Karpas-422 (cell line): Measurements from ENCODE around the gene KIRREL3. TPM values are rescaled to one million over a fixed set of nuclear protein-coding genes. Genes with fewer than 3 reads are reported as not detected.

Source experiments
- DNase-seq: peaks from one replicate; pipeline ENCODE4 v3.0.0-alpha.2; 2015
- H2AFZ ChIP-seq: fragments of 200-600 bp; sonication (generic); 2 replicates; pipeline ENCODE4 v1.6.1; 2014; ENCODE audit warnings: antibody characterized with exemption, low read length, mixed read lengths
- H3K27ac ChIP-seq: fragments of 200-600 bp; sonication (generic); 2 replicates; pipeline ENCODE4 v1.5.1; 2014; ENCODE audit warnings: mild to moderate bottlenecking, low read length, moderate library complexity
- H3K27me3 ChIP-seq: fragments of 200-600 bp; sonication (generic); 2 replicates; pipeline ENCODE4 v1.6.1; 2014; ENCODE audit warnings: low read length, mixed read lengths
- H3K36me3 ChIP-seq: fragments of 200-600 bp; sonication (generic); 2 replicates; pipeline ENCODE4 v1.6.1; 2014; ENCODE audit warnings: low read length, mixed read lengths; ENCODE audit not compliant: insufficient read depth
- H3K4me1 ChIP-seq: fragments of 200-600 bp; sonication (generic); 2 replicates; pipeline ENCODE4 v1.6.1; 2014; ENCODE audit warnings: mild to moderate bottlenecking, low read length, mixed read lengths
- H3K4me2 ChIP-seq: fragments of 200-600 bp; sonication (generic); 2 replicates; pipeline ENCODE4 v1.6.1; 2014; ENCODE audit warnings: low read length, low read depth, mild to moderate bottlenecking; ENCODE audit not compliant: poor library complexity, severe bottlenecking
- H3K4me3 ChIP-seq: fragments of 200-600 bp; sonication (generic); 2 replicates; pipeline ENCODE4 v1.5.1; 2014; ENCODE audit warnings: mild to moderate bottlenecking, antibody characterized with exemption, low read length, mixed read lengths
- H3K79me2 ChIP-seq: fragments of 200-600 bp; sonication (generic); 2 replicates; pipeline ENCODE4 v1.6.1; 2014; ENCODE audit warnings: mild to moderate bottlenecking, low read length, mixed read lengths
- H3K9ac ChIP-seq: fragments of 200-600 bp; sonication (generic); 2 replicates; pipeline ENCODE4 v1.6.0; 2014; ENCODE audit warnings: low read length
- H3K9me2 ChIP-seq: fragments of 200-600 bp; sonication (generic), shearing (Covaris generic); replicated peaks from 2 replicates; pipeline ENCODE4 v1.6.0; 2014; ENCODE audit warnings: mild to moderate bottlenecking, low read length, moderate library complexity; ENCODE audit not compliant: insufficient read depth
- H3K9me3 ChIP-seq: fragments of 300-700, 200-600 bp; sonication (generic); 2 replicates; pipeline ENCODE4 v1.6.1; 2014; ENCODE audit warnings: low read length, mixed read lengths
- H4K20me1 ChIP-seq: fragments of 200-600 bp; sonication (generic); 2 replicates; pipeline ENCODE4 v1.6.1; 2014; ENCODE audit warnings: mild to moderate bottlenecking, antibody characterized with exemption, low read length, low read depth; ENCODE audit not compliant: insufficient read depth
- total RNA-seq: library from RNA; depleted of rRNA; stranded (reverse); fragments of >200 nt; shearing (Covaris generic); gene quantifications from 2 replicates; pipeline ENCODE4 v1.2.3, GENCODE V29; 2014; ENCODE audit warnings: low replicate concordance

Gene KIRREL3
- total RNA-seq, 1 experiment from 2014 or later = not detected

GRCh38 chr11:126637795-126638175, 362.8 kb downstream of the KIRREL3 start:
- H3K4me2 ChIP-seq = no peak overlapping the region
- no peak for DNase-seq
- no peaks in the 10 kb centered on the region for H3K9me3 ChIP-seq
- no peak overlapping the region for H3K27ac ChIP-seq
- peaks cover 67% of the 10 kb centered on the region for H3K4me1 ChIP-seq
- H4K20me1 ChIP-seq = no peaks in the 10 kb centered on the region
- H2AFZ ChIP-seq = no peak overlapping the region
- no peaks in the 10 kb centered on the region for H3K27me3 ChIP-seq
- H3K79me2 ChIP-seq = no peaks in the 10 kb centered on the region
- no peak overlapping the region for H3K9ac ChIP-seq
- H3K4me3 ChIP-seq = no peak overlapping the region
- no peaks in the 10 kb centered on the region for H3K36me3 ChIP-seq
- H3K9me2 ChIP-seq = no peaks in the 10 kb centered on the region

GRCh38 chr11:126636911-126637794, 363.4 kb downstream of the KIRREL3 start:
- DNase-seq = no peak
- no peaks in the 10 kb centered on the region for H3K9me3 ChIP-seq
- no peaks in the 10 kb centered on the region for H3K79me2 ChIP-seq
- no peak overlapping the region for H2AFZ ChIP-seq
- H3K9me2 ChIP-seq = no peaks in the 10 kb centered on the region
- no peaks in the 10 kb centered on the region for H3K27me3 ChIP-seq
- no peak overlapping the region for H3K9ac ChIP-seq
- peaks cover 72% of the 10 kb centered on the region for H3K4me1 ChIP-seq
- H3K4me3 ChIP-seq = no peak overlapping the region
- H3K36me3 ChIP-seq = no peaks in the 10 kb centered on the region
- H3K4me2 ChIP-seq = no peak overlapping the region
- no peaks in the 10 kb centered on the region for H4K20me1 ChIP-seq
- no peak overlapping the region for H3K27ac ChIP-seq

- no peaks in the 10 kb centered on the region for H3K9me2 ChIP-seq
- no peak for DNase-seq
- H4K20me1 ChIP-seq = no peaks in the 10 kb centered on the region
- H3K27ac ChIP-seq = no peak overlapping the region
- H3K4me1 ChIP-seq = peaks cover 80% of the 10 kb centered on the region
- no peak overlapping the region for H3K9ac ChIP-seq
- H3K9me3 ChIP-seq = no peaks in the 10 kb centered on the region
- no peaks in the 10 kb centered on the region for H3K27me3 ChIP-seq
- no peaks in the 10 kb centered on the region for H3K36me3 ChIP-seq
- no peaks in the 10 kb centered on the region for H3K79me2 ChIP-seq
- H3K4me2 ChIP-seq = no peak overlapping the region
- no peak overlapping the region for H3K4me3 ChIP-seq
- no peak overlapping the region for H2AFZ ChIP-seq
Observed at GRCh38 chr11:126635511-126635910, 365.1 kb downstream of the KIRREL3 start.

- no peaks in the 10 kb centered on the region for H3K9me3 ChIP-seq
- no peaks in the 10 kb centered on the region for H3K36me3 ChIP-seq
- no peak overlapping the region for H3K27ac ChIP-seq
- no peak for DNase-seq
- H2AFZ ChIP-seq = no peak overlapping the region
- H3K9ac ChIP-seq = no peak overlapping the region
- peaks cover 85% of the 10 kb centered on the region for H3K4me1 ChIP-seq
- H4K20me1 ChIP-seq = no peaks in the 10 kb centered on the region
- no peak overlapping the region for H3K4me3 ChIP-seq
- no peaks in the 10 kb centered on the region for H3K9me2 ChIP-seq
- no peaks in the 10 kb centered on the region for H3K79me2 ChIP-seq
- H3K27me3 ChIP-seq = no peaks in the 10 kb centered on the region
- H3K4me2 ChIP-seq = no peak overlapping the region
Observed at GRCh38 chr11:126634963-126635362, 365.6 kb downstream of the KIRREL3 start.

- Histone ChIP-seq H3K27ac (no peak overlapping the region), H2AFZ (no peak overlapping the region), H3K27me3 (no peaks in the 10 kb centered on the region), H3K9me3 (no peaks in the 10 kb centered on the region), H3K9me2 (no peaks in the 10 kb centered on the region), H3K36me3 (no peaks in the 10 kb centered on the region), H3K79me2 (no peaks in the 10 kb centered on the region), H3K9ac (no peak overlapping the region), H4K20me1 (no peaks in the 10 kb centered on the region), H3K4me3 (no peak overlapping the region), H3K4me2 (no peak overlapping the region), H3K4me1 (peaks cover 87% of the 10 kb centered on the region)
- no peak for DNase-seq
Observed at GRCh38 chr11:126633330-126633729, 367.2 kb downstream of the KIRREL3 start.

GRCh38 chr11:126630893-126631798, 369.4 kb downstream of the KIRREL3 start:
- H3K27me3 ChIP-seq = no peaks in the 10 kb centered on the region
- H3K79me2 ChIP-seq = no peaks in the 10 kb centered on the region
- H3K4me3 ChIP-seq = peak overlapping the region; percentile 62
- no peaks in the 10 kb centered on the region for H3K9me3 ChIP-seq
- H3K4me1 ChIP-seq = peaks cover 97% of the 10 kb centered on the region
- peak; percentile 76 for DNase-seq
- no peaks in the 10 kb centered on the region for H3K9me2 ChIP-seq
- H4K20me1 ChIP-seq = no peaks in the 10 kb centered on the region
- H3K9ac ChIP-seq = peak overlapping the region; percentile 75
- no peak overlapping the region for H2AFZ ChIP-seq
- H3K27ac ChIP-seq = peak overlapping the region; percentile 100
- no peaks in the 10 kb centered on the region for H3K36me3 ChIP-seq
- H3K4me2 ChIP-seq = peak overlapping the region; percentile 87

- H3K4me2 ChIP-seq = peak overlapping the region; percentile 87
- H3K27ac ChIP-seq = peak overlapping the region; percentile 100
- H4K20me1 ChIP-seq = no peaks in the 10 kb centered on the region
- no peak for DNase-seq
- H3K36me3 ChIP-seq = no peaks in the 10 kb centered on the region
- H3K4me1 ChIP-seq = peaks cover 97% of the 10 kb centered on the region
- no peaks in the 10 kb centered on the region for H3K9me2 ChIP-seq
- no peaks in the 10 kb centered on the region for H3K27me3 ChIP-seq
- no peak overlapping the region for H3K4me3 ChIP-seq
- H2AFZ ChIP-seq = no peak overlapping the region
- H3K9me3 ChIP-seq = no peaks in the 10 kb centered on the region
- H3K9ac ChIP-seq = peak overlapping the region; percentile 75
- H3K79me2 ChIP-seq = no peaks in the 10 kb centered on the region
Observed at GRCh38 chr11:126630488-126630887, 370.1 kb downstream of the KIRREL3 start.
